MCF 10A (cell line): ENCODE results near the gene MYH15. TPM values are rescaled to one million over a fixed set of nuclear protein-coding genes. Genes with fewer than 3 reads are reported as not detected.

Experiments used
- BruUV-seq: library from RNA; stranded (reverse); fragments of 400-500 nt; replicated peaks from 2 replicates; lab custom pipeline; 2021; lab: Mats Ljungman, UMichigan
- CTCF ChIA-PET: fragments of 300-600 bp; sonication (Branson Sonifier 250); formaldehyde crosslinking; extraction: SDS; loops from one replicate; lab custom pipeline; 2021; ENCODE audit warnings: antibody characterized with exemption, inconsistent platforms; lab: Yijun Ruan, JAX
- POLR2A ChIA-PET: fragments of 300-600, 350-650 bp; sonication (Branson Sonifier 250); formaldehyde crosslinking; extraction: SDS; loops from one replicate; lab custom pipeline; 2020; ENCODE audit warnings: antibody characterized with exemption, inconsistent platforms; lab: Yijun Ruan, JAX
- DNase-seq: peaks from one replicate; pipeline ENCODE4 v3.0.0-alpha.2; 2018; ENCODE audit not compliant: unreplicated experiment
- H3K27ac Mint-ChIP-seq: one replicate; pipeline ENCODE4 v1.8.0; 2022; ENCODE audit warnings: mild to moderate bottlenecking, low read depth, mixed read lengths; ENCODE audit not compliant: unreplicated experiment
- H3K27me3 Mint-ChIP-seq: one replicate; pipeline ENCODE4 v1.8.0; 2022; ENCODE audit warnings: mixed read lengths; ENCODE audit not compliant: insufficient read depth, unreplicated experiment
- H3K36me3 Mint-ChIP-seq: one replicate; pipeline ENCODE4 v1.8.0; 2022; ENCODE audit warnings: mild to moderate bottlenecking, moderate library complexity, mixed read lengths; ENCODE audit not compliant: insufficient read depth, unreplicated experiment
- H3K4me1 Mint-ChIP-seq: one replicate; pipeline ENCODE4 v1.8.0; 2022; ENCODE audit warnings: mixed read lengths; ENCODE audit not compliant: insufficient read depth, unreplicated experiment
- H3K4me3 Mint-ChIP-seq: one replicate; pipeline ENCODE4 v1.8.0; 2022; ENCODE audit warnings: mild to moderate bottlenecking, moderate library complexity, mixed read lengths; ENCODE audit not compliant: unreplicated experiment
- H3K9me3 Mint-ChIP-seq: one replicate; pipeline ENCODE4 v1.8.0; 2022; ENCODE audit warnings: mixed read lengths; ENCODE audit not compliant: unreplicated experiment
- CTCF ChIP-seq: fragments of 200-600 bp; IDR thresholded peaks from one replicate; pipeline ENCODE4 v1.8.0; 2022; ENCODE audit warnings: antibody characterized with exemption, mild to moderate bottlenecking; ENCODE audit not compliant: unreplicated experiment
- intact Hi-C: fragments of 100-400 bp; cut with micrococcal nuclease; formaldehyde crosslinking; loops from 2 replicates; pipeline ENCODE4 v1.14.1; 2022
- total RNA-seq: library from RNA; stranded (reverse); gene quantifications from 2 replicates; pipeline ENCODE4 v1.2.3, GENCODE V29; 2022

Gene MYH15
- total RNA-seq, 1 experiment from 2014 or later, result 0.19 TPM

- CTCF ChIA-PET, result interaction anchor here (1.0 kb wide), 1 partner anchor 9 kb away, joined by 3 read pairs; no protein-coding TSS in a partner anchor
- no peaks in the 10 kb centered on the region for H3K9me3 Mint-ChIP-seq
- TF ChIP-seq CTCF, result no peak
- H3K27ac Mint-ChIP-seq, result no peak overlapping the region
- H3K27me3 Mint-ChIP-seq, result no peaks in the 10 kb centered on the region
- intact Hi-C loops, result no loop called here
- POLR2A ChIA-PET, result no interaction called here
- peaks cover 12% of the 10 kb centered on the region for H3K4me1 Mint-ChIP-seq
- H3K36me3 Mint-ChIP-seq, result no peaks in the 10 kb centered on the region
- no peak overlapping the region for H3K4me3 Mint-ChIP-seq
- no peak for DNase-seq
- BruUV-seq, result no TSS peak
Observed at GRCh38 chr3:108389372-108389771, 121.0 kb downstream of the MYH15 start.

GRCh38 chr3:108388136-108389132 lies 122.0 kb downstream of the MYH15 start:
- no peak for DNase-seq
- Mint-ChIP-seq H3K4me1 (peaks cover 12% of the 10 kb centered on the region), H3K27me3 (no peaks in the 10 kb centered on the region), H3K9me3 (no peaks in the 10 kb centered on the region), H3K4me3 (no peak overlapping the region), H3K27ac (no peak overlapping the region), H3K36me3 (no peaks in the 10 kb centered on the region)
- POLR2A ChIA-PET, result interaction anchor here (0.5 kb wide), 1 partner anchor 355 kb away, joined by 3 read pairs; no protein-coding TSS in a partner anchor
- CTCF ChIA-PET, result interaction anchor here (0.5 to 1.3 kb wide), 4 partner anchors 8 to 550 kb away, joined by 3 read pairs; no protein-coding TSS in a partner anchor
- BruUV-seq, result no TSS peak
- intact Hi-C loops, result no loop called here
- no peak for TF ChIP-seq CTCF

GRCh38 chr3:108387063-108387462 lies 123.3 kb downstream of the MYH15 start:
- ChIA-PET CTCF (interaction anchor here (1.3 kb wide), 1 partner anchor 18 kb away, joined by 3 read pairs; no protein-coding TSS in a partner anchor), POLR2A (no interaction called here)
- Mint-ChIP-seq H3K4me3 (no peak overlapping the region), H3K9me3 (no peaks in the 10 kb centered on the region), H3K27ac (no peak overlapping the region), H3K27me3 (no peaks in the 10 kb centered on the region), H3K36me3 (no peaks in the 10 kb centered on the region), H3K4me1 (peaks cover 5% of the 10 kb centered on the region)
- TF ChIP-seq CTCF, result no peak
- BruUV-seq, result no TSS peak
- intact Hi-C loops, result no loop called here
- DNase-seq, result no peak

- DNase-seq, result no peak
- Mint-ChIP-seq H3K27ac (no peak overlapping the region), H3K4me3 (no peak overlapping the region), H3K27me3 (no peaks in the 10 kb centered on the region), H3K4me1 (no peaks in the 10 kb centered on the region), H3K36me3 (no peaks in the 10 kb centered on the region), H3K9me3 (no peaks in the 10 kb centered on the region)
- ChIA-PET CTCF (no interaction called here), POLR2A (interaction anchor here (1.2 kb wide), 1 partner anchor 32 kb away, joined by 4 read pairs; no protein-coding TSS in a partner anchor)
- intact Hi-C loops, result no loop called here
- no TSS peak for BruUV-seq
- no peak for TF ChIP-seq CTCF
Observed at GRCh38 chr3:108383306-108383705, 127.1 kb downstream of the MYH15 start.
